SW 1271 (cell line): ENCODE data around the gene KIF12.
"Not testable (repeated sequence)": the region's sequence is repeated elsewhere in the genome, so short reads cannot be mapped to it uniquely, and the experiment has no call there.

ENCODE experiments used
- DNase-seq, 2 experiments: peaks; one replicate each; lab custom pipeline; 2025; lab: John Stamatoyannopoulos, UW

Gene KIF12

DNA sequence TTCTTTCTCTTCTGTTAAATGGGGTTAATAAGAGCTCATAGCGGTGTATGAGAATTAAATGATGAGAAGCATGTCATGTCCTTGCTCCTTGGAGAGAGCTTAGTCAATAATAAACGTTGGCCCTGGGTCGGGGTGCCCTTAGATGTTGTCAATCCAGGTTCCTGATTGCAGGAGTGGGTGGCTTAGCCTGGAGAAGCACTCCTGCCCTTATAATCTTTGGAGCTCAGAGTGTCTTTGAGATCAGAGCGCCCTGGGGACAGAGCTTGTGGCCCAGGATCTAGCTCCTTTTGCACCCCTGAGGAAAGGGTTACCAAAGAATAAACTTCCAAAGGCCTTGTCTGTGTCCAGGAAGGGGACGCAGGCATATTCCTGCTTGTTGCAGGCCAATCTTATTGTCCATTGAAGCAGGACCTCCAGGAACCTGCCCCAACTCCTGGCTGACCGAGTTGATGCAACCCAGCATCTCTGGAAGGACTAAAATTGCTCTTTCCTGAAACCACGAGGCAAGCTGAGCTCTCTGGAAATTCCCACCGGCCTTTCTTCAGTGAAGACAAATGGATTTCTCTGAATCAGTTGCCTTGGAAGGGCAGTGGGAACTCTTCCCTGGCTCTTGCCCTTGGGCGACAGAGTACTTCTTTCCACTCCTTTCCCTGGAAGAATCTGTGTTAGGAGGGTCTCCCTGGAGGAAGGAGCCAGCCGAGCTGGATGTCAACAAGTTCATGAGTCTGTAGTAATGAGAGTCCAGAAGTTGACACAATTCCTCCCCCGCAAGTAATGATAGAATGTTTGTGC, 14.6 kb downstream of the KIF12 start:
- DNase-seq: no peak

GRCh38 chr9:114083666-114084065, 15.4 kb downstream of the KIF12 start:
- no peak for DNase-seq

- not testable (repeated sequence) for DNase-seq
These were observed 16.2 kb downstream of the KIF12 start for GRCh38 chr9:114082763-114083412.

- DNase-seq: peak; percentile 57 to 74
These were observed 16.9 kb downstream of the KIF12 start for GRCh38 chr9:114082017-114082762.

DNA sequence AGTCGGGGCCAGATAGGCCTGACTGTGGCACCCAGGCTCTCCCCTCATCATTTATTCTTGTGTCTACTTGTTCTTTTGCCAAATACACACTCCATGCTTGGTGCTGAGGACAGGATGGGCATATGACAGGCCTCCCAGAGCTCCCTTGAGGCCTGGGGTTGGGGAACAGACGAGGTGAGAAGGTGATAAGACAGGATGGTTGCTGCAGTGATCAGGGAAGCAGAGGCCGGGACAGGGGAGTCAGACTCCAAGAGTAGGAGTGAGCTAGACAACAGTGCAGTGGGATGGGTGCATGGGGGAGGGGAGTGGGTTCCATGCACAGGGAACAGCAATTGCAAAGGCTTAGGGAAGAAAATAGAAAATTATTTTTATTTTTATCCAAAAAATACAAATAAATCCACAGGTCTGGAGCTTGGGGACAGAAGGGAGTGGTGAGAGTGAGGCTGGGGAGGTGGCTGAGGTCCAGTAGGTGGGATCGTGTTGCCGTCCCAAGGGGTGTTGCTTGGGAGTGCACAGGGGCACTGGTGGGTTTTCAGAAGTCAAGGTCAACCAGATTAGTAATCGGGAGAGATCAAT, 17.6 kb downstream of the KIF12 start:
- DNase-seq: no peak

DNA sequence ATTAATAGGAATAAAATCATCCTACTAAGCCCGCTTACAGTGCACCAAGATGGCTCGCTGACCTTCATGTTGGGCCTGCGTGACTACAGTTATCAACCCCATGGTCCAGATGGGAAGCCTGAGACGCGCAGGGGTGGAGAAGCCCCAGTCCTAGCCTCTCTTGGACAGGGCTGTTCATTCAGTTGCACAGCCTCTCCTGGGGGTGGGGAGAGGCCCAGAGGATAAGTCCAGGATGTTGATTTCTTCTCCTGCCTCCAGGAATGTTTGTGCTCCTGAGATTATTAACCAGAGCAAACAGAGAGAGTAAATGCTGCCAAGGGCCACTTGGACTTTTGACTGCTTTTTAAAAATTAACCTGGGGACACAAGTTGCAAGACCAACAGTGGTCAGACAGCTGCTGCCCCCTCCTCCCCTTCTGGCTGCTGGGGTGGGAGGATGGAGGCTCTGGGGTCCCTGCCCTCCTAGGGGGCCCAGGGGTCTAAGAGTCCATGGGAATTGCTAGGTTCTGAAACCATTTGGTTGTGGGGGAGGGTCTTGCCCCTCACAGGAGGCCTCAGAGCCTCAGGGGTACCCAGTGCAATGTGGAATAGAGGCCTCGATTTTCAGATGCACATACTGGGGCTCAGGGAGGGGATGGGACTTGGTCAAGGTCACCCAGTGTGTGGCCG, 18.2 kb downstream of the KIF12 start:
- no peak for DNase-seq

- no peak for DNase-seq
These were observed 18.8 kb downstream of the KIF12 start for GRCh38 chr9:114080195-114080772.

GRCh38 chr9:114078781-114079156, 20.3 kb downstream of the KIF12 start:
- DNase-seq: no peak

DNA sequence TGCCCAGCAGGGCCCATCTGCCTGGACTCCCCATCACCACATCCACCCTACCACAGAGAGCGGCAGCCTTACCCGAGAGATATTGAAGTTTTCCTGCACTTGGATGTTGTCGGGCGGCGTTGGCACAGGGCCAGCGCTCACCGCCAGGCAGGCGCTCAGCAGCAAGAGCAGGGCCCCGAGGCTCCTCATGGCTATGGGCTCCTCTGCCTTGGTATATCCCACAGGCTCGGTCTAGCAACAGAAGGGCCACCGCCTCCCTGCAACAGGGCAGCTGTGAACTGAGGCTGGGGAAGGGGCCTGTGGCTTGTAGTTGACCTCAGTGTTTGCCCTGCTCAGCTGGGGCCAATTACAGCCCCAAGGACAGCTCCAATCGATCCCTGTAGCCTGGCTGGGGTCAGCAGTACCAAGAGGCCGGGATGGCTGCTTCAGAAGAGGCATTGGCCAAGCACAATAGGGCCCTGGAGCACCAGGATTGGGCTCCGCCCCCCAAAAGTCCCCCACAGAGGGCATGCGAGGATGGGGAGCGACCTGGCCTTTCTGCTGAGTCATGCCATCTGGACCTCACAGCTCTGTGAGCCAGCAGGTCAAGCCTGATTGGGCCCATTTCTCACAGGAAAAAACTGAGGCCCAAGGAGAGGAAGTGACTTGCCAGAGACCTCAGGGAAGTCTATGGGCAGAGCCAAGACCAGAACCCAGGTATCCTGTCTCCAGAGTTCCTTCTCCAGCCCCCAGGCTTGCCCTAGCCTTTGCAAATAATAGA, 20.9 kb downstream of the KIF12 start, which contains the start of gene AMBP:
AMBP (minus strand) TSS at position 280 of the 760 bp plus-strand sequence; CDS start at position 189, 91 bp downstream.
- DNase-seq: no peak

- DNase-seq: no peak
These were observed 21.8 kb downstream of the KIF12 start for GRCh38 chr9:114077162-114077837.

DNA sequence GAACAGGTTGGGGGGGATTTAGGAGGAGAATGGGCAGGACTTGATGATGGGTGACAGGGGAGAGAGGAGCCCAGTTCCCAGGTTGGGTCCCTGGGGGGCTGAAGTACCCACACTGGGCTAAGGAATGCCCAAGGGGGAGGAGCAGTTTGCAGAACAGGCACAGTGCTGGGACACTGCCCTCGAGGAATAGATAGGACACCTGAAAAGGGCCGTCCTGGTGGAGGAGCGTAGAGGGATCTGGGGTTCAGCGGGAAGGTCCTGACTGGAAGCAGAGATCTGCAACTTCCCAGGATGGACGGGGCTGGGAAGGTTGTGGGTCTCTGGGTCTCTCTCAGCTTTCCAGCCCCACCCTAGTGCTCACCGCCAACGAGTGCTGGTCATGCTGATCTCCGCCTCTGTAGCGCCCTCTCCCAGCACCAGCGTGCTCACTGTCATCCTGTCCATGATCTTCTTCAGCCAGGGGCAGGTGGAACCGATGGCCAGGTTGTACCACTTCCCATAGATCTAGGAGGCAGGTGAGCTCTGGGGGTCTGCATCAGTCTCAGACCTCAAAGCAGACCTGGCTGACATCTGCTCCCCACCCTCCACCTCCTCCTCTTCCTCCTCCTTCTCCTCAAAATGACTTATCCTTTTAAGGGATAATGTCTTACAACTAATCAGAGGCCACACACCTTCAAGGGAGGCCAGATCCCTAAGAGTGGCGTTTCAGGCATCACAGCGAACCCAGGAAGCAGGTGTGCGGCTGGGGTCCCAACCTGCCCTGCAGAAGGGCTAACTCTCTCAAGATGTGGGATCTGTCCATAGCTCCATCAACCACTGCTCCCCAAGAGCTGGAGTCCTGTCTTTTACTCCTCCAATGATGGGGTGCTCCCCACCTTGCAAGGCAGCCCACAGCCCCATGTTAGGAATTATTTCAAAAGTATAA, 22.6 kb downstream of the KIF12 start:
- no peak for DNase-seq

DNA sequence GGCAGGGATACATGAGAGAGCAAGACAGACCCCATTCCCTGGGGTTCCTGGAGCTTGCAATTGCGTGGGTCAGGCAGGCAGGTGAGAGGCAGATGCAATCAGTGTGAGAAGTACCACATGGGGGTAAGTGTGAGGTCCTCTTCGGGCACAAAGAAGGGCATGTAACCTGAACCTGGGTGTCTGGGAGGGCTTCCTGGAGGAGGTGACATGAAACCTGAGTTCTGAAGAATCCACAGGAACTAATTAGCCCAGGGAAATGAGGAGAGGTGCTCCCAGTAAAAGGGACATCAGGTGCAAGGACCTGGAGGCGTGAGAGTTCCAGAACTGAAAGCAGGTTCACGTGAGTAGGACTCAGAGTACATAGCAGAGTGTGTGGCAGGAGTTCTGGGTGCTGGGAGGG, 23.5 kb downstream of the KIF12 start:
- no peak for DNase-seq

GRCh38 chr9:114072184-114073140, 26.6 kb downstream of the KIF12 start:
- no peak for DNase-seq

GRCh38 chr9:114071197-114071795, 27.8 kb downstream of the KIF12 start:
- no peak for DNase-seq

DNA sequence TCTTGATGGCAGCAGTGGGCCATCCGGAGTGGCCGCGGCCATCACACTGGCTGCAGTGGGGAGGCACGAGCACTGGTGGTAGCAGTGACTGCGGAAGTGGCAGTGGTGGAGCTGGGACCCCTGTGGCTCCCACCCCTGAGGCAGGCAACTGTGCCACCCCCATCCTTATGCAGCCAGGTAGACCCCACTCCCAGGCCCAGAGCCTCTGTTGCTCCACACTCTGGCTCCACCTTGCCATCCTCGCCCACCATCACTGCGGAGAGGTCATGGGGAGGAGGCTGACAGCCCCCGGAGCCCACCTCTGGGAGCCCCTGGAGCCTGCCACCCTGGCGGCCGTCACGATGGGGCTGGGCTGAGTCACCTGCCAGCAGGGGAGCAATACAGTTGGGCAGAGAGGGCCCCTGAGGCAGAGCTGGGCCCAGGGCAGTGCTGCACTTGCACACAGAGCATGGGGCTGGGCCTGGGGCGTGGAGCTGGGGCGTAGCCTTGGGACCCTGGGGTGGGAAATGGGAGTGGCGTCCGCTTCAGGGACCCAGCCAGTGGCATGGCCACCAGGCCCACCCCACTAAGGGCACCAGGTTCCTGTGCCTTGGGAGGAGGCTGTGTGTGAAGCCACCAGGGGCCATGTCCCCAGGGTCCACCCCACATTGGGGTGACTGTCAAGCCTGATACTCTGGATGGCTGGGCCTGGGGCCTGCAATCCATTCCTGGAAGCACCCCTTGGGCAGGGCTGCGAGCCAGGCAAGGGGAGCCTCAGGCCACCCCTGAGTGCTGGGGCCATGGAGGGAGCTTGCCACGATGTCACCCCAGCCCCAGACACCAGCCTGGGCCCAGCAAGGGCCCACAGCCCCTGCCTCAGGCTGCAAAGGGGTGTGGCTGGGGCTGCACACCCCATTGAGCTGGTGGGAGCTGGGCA, 28.6 kb downstream of the KIF12 start:
- no peak for DNase-seq

GRCh38 chr9:114069476-114070187, 29.5 kb downstream of the KIF12 start:
- DNase-seq: no peak
